ENCODE measurements around the gene DAW1. TPM values are rescaled to one million over a fixed set of nuclear protein-coding genes. Genes with fewer than 3 reads are reported as not detected.

Gene DAW1
- total and polyA plus RNA-seq, 5 donors = 0.09 to 0.56 (median 0.15) TPM; not detected in 2

- 48% methylated on average over 8 of the region's 8 CpGs for WGBS
- ATAC-seq (no peak), DNase-seq (no peak)
- Histone ChIP-seq H3K9me3 (ENCODE audit: control insufficient read depth, low read length) (no peaks in the 10 kb centered on the region), H3K4me3 (ENCODE audit: low read length) (no peak overlapping the region), H3K4me1 (ENCODE audit: control insufficient read depth, insufficient read depth, low read length) (peaks cover 7% of the 10 kb centered on the region), H3K27me3 (ENCODE audit: control insufficient read depth, insufficient read depth) (no peaks in the 10 kb centered on the region), H3K27ac (ENCODE audit: low read length) (no peak overlapping the region)
- intact Hi-C loops (cut with DNase I) = no loop called here
Measured at GRCh38 chr2:227862227-227862740, 9.1 kb upstream of the DAW1 start.

GRCh38 chr2:227862741-227863588 is 8.5 kb upstream of the DAW1 start:
- H3K27ac ChIP-seq (ENCODE audit: low read length) = peak overlapping the region; percentile 11
- WGBS = 70% methylated on average over 7 of the region's 7 CpGs

GRCh38 chr2:227864161-227864756 is 7.2 kb upstream of the DAW1 start:
- Histone ChIP-seq H3K27ac (ENCODE audit: low read length) (peak overlapping the region; percentile 44), H3K4me1 (ENCODE audit: control insufficient read depth, insufficient read depth, low read length) (peaks cover 7% of the 10 kb centered on the region), H3K4me3 (ENCODE audit: low read length) (no peak overlapping the region), H3K27me3 (ENCODE audit: control insufficient read depth, insufficient read depth) (no peaks in the 10 kb centered on the region), H3K9me3 (ENCODE audit: control insufficient read depth, low read length) (no peaks in the 10 kb centered on the region)
- DNase-seq (no peak), ATAC-seq (peak; percentile 61 to 85)
- WGBS = 38% methylated on average over 9 of the region's 9 CpGs
- intact Hi-C loops (cut with DNase I) = no loop called here

More at GRCh38 chr2:227862741-227863588, 8.5 kb upstream of the DAW1 start:
- peak in 2 of 3 donors; percentile 54 to 65 for DNase-seq
- no peaks in the 10 kb centered on the region for H3K9me3 ChIP-seq (ENCODE audit: control insufficient read depth, low read length)
- intact Hi-C loops (cut with DNase I) = no loop called here
- no peak overlapping the region for H3K4me3 ChIP-seq (ENCODE audit: low read length)
- no peaks in the 10 kb centered on the region for H3K27me3 ChIP-seq (ENCODE audit: control insufficient read depth, insufficient read depth)
- H3K4me1 ChIP-seq (ENCODE audit: control insufficient read depth, insufficient read depth, low read length) = peaks cover 7% of the 10 kb centered on the region
- peak; percentile 7 to 69 for ATAC-seq

- Histone ChIP-seq H3K27me3 (ENCODE audit: control insufficient read depth, insufficient read depth) (no peaks in the 10 kb centered on the region), H3K4me3 (ENCODE audit: low read length) (no peak overlapping the region), H3K4me1 (ENCODE audit: control insufficient read depth, insufficient read depth, low read length) (peaks cover 7% of the 10 kb centered on the region), H3K9me3 (ENCODE audit: control insufficient read depth, low read length) (no peaks in the 10 kb centered on the region), H3K27ac (ENCODE audit: low read length) (no peak overlapping the region)
- 87% methylated on average over 4 of the region's 4 CpGs for WGBS
- ATAC-seq = no peak
- intact Hi-C loops (cut with DNase I) = no loop called here
- DNase-seq = no peak
Measured at GRCh38 chr2:227865291-227865690, 6.1 kb upstream of the DAW1 start.

- no peak for ATAC-seq
- Histone ChIP-seq H3K9me3 (ENCODE audit: control insufficient read depth, low read length) (no peaks in the 10 kb centered on the region), H3K4me1 (ENCODE audit: control insufficient read depth, insufficient read depth, low read length) (peaks cover 7% of the 10 kb centered on the region), H3K27ac (ENCODE audit: low read length) (no peak overlapping the region), H3K27me3 (ENCODE audit: control insufficient read depth, insufficient read depth) (no peaks in the 10 kb centered on the region), H3K4me3 (ENCODE audit: low read length) (no peak overlapping the region)
- 91% methylated on average over 2 of the region's 2 CpGs for WGBS
- DNase-seq = no peak
- intact Hi-C loops (cut with DNase I) = no loop called here
Measured at GRCh38 chr2:227867386-227867785, 4.0 kb upstream of the DAW1 start.

- ATAC-seq (peak; percentile 6 to 17), DNase-seq (no peak)
- H3K27ac ChIP-seq (ENCODE audit: low read length) = no peak overlapping the region
- H3K4me1 ChIP-seq (ENCODE audit: control insufficient read depth, insufficient read depth, low read length) = no peaks in the 10 kb centered on the region
- peak overlapping the region; percentile 53 for H3K4me3 ChIP-seq (ENCODE audit: low read length)
- H3K9me3 ChIP-seq (ENCODE audit: control insufficient read depth, low read length) = no peaks in the 10 kb centered on the region
- H3K27me3 ChIP-seq (ENCODE audit: control insufficient read depth, insufficient read depth) = no peaks in the 10 kb centered on the region
- WGBS = 57% methylated on average over 13 of the region's 13 CpGs
- intact Hi-C loops (cut with DNase I) = no loop called here
Measured at GRCh38 chr2:227870710-227871374, 589 bp upstream of the DAW1 start.

GRCh38 chr2:227872676-227873075 is 1.2 kb downstream of the DAW1 start:
- Histone ChIP-seq H3K4me1 (ENCODE audit: control insufficient read depth, insufficient read depth, low read length) (no peaks in the 10 kb centered on the region), H3K27ac (ENCODE audit: low read length) (no peak overlapping the region), H3K9me3 (ENCODE audit: control insufficient read depth, low read length) (no peaks in the 10 kb centered on the region), H3K27me3 (ENCODE audit: control insufficient read depth, insufficient read depth) (no peaks in the 10 kb centered on the region), H3K4me3 (ENCODE audit: low read length) (no peak overlapping the region)
- ATAC-seq (no peak), DNase-seq (no peak)
- 88% methylated on average over 4 of the region's 4 CpGs for WGBS
- intact Hi-C loops (cut with DNase I) = no loop called here

- WGBS = 62% methylated on average over 6 of the region's 6 CpGs
- H3K27ac ChIP-seq (ENCODE audit: low read length) = no peak overlapping the region
Measured at GRCh38 chr2:227876300-227876801, 4.9 kb downstream of the DAW1 start.

GRCh38 chr2:227877421-227878310 is 6.2 kb downstream of the DAW1 start:
- H3K4me1 ChIP-seq (ENCODE audit: control insufficient read depth, insufficient read depth, low read length) = no peaks in the 10 kb centered on the region
- DNase-seq = peak in 1 of 3 donors; percentile 67
- no peak overlapping the region for H3K4me3 ChIP-seq (ENCODE audit: low read length)
- ATAC-seq = peak; percentile 60 to 85
- intact Hi-C loops (cut with DNase I) = no loop called here
- H3K9me3 ChIP-seq (ENCODE audit: control insufficient read depth, low read length) = no peaks in the 10 kb centered on the region
- no peaks in the 10 kb centered on the region for H3K27me3 ChIP-seq (ENCODE audit: control insufficient read depth, insufficient read depth)
- WGBS = 54% methylated on average over 9 of the region's 9 CpGs
- peak overlapping the region; percentile 87 for H3K27ac ChIP-seq (ENCODE audit: low read length)

More at GRCh38 chr2:227876300-227876801, 4.9 kb downstream of the DAW1 start:
- Histone ChIP-seq H3K4me1 (ENCODE audit: control insufficient read depth, insufficient read depth, low read length) (no peaks in the 10 kb centered on the region), H3K27me3 (ENCODE audit: control insufficient read depth, insufficient read depth) (no peaks in the 10 kb centered on the region), H3K4me3 (ENCODE audit: low read length) (no peak overlapping the region), H3K9me3 (ENCODE audit: control insufficient read depth, low read length) (no peaks in the 10 kb centered on the region)
- DNase-seq (peak in 2 of 3 donors; percentile 55 to 57), ATAC-seq (peak; percentile 62 to 80)
- intact Hi-C loops (cut with DNase I) = no loop called here

- H3K4me1 ChIP-seq (ENCODE audit: control insufficient read depth, insufficient read depth, low read length) = no peaks in the 10 kb centered on the region
- intact Hi-C loops (cut with DNase I) = no loop called here
- no peak overlapping the region for H3K4me3 ChIP-seq (ENCODE audit: low read length)
- no peak overlapping the region for H3K27ac ChIP-seq (ENCODE audit: low read length)
- H3K27me3 ChIP-seq (ENCODE audit: control insufficient read depth, insufficient read depth) = no peaks in the 10 kb centered on the region
- WGBS = 87% methylated on average over 3 of the region's 3 CpGs
- H3K9me3 ChIP-seq (ENCODE audit: control insufficient read depth, low read length) = no peaks in the 10 kb centered on the region
- no peak for ATAC-seq
- DNase-seq = no peak
Measured at GRCh38 chr2:227880460-227880859, 9.0 kb downstream of the DAW1 start.

Data from right cardiac atrium (tissue), 5 donors.